ENCODE measurements around the gene MYBPC3.

DNA sequence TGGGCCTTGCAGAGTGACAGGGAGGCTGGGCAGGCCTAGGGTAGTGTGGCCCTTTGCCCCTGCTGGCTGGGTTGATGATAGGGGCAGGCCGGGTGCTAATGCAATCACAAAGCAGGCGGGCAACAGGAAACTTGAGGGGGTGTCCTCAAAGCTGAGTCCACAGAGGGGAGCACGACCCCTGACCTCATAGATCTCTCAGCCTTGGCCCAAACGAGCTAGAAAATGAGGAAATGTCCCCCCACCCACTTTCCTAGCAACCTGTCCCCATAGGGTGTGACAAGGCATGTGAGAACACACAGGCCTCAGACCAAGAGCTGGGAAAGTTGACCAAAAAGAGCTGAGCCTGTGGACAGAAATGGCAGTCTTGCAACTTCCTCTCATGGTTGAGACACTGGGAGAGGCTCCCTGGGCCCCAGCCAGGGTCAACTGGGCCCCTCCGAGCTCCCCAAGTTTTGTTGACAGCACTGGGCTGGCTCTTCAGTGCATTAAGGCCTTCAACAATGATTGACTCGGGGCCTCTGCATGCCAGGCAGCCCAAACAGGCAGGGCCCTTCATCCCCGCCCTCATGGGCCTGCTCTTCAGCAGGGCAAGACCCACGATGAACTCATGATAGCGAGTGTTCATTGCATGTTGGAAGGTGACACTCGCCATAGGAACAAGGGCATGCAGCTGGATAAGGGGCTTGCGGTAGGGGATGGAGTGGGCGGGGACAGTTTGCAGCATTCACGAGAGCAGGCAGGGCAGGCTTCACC lies 35.6 kb upstream of the MYBPC3 start:
- no peak for TF ChIP-seq POLR2A (IDR thresholded peaks at IDR 0.05)
- TF ChIP-seq, protein P1, sequence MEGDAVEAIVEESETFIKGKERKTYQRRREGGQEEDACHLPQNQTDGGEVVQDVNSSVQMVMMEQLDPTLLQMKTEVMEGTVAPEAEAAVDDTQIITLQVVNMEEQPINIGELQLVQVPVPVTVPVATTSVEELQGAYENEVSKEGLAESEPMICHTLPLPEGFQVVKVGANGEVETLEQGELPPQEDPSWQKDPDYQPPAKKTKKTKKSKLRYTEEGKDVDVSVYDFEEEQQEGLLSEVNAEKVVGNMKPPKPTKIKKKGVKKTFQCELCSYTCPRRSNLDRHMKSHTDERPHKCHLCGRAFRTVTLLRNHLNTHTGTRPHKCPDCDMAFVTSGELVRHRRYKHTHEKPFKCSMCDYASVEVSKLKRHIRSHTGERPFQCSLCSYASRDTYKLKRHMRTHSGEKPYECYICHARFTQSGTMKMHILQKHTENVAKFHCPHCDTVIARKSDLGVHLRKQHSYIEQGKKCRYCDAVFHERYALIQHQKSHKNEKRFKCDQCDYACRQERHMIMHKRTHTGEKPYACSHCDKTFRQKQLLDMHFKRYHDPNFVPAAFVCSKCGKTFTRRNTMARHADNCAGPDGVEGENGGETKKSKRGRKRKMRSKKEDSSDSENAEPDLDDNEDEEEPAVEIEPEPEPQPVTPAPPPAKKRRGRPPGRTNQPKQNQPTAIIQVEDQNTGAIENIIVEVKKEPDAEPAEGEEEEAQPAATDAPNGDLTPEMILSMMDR (IDR thresholded peaks at IDR 0.05) = no peak
